GM19468 (cell line): ENCODE measurements around the gene GID4.

Experiments
- ATAC-seq: cut with Tn5 transposase; IDR thresholded peaks from one replicate; pipeline ENCODE4 v1.9.1; 2021; ENCODE audit warnings: mild to moderate bottlenecking, moderate library complexity, moderate number of reproducible peaks; ENCODE audit not compliant: unreplicated experiment; ENCODE audit errors: extremely low read depth

Gene GID4

DNA sequence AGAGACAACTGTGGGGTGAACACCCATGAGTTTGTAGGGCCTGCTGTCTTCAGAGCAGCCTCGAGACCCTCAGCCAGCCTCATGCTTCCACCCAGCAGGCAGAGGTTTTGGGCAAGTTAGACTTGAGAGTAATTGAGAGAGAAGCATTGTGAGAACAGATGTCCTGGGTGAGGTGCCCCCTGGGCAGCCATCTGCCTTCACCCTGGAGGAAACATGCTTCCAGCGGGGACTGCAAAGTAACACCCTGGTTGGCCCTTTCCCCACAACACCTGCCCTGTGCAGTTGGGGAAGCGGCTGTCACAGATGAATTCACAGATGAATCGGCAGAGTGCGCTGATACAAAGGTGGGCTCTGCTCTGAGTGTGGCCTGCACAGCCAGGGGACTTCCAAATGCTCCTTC lies 23.6 kb upstream of the GID4 start:
- ATAC-seq: no peak

DNA sequence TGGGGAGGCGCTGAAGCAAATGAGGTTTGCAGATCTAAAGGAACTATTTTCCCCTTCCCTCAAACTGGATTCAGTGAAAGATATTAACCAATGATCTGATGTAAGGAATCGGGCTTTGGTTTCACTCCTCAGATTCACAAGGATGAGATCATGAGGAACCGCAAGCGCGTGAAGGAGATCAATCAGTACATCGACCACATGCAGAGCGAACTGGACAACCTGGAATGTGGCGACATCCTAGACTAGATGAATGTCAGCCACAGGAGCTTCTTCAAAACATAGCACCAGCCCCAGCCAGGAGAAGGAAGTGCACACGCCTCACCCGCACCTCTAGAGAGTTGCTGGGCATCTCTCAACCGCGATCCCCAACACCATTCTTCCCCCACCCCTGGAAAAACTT lies 22.8 kb upstream of the GID4 start:
- ATAC-seq: no peak

DNA sequence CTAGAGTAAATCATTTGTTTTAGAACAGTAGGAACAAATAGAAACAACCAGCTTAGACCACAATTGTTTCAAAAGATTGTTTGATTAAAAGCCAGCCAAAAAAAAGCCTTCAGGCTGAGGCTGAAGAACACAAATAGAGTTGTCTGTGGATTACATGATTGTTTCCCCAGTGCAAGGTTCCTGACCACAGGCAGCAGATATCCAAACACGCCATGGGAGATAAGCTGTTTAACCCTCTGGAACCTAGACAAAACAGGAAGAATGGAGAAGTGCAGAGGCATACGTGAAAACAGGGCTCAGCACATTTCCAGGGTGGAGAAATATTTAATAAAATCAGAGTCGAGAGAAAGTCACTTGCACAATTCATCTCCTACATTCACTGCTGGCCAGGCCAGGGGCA lies 21.2 kb upstream of the GID4 start:
- ATAC-seq: no peak

DNA sequence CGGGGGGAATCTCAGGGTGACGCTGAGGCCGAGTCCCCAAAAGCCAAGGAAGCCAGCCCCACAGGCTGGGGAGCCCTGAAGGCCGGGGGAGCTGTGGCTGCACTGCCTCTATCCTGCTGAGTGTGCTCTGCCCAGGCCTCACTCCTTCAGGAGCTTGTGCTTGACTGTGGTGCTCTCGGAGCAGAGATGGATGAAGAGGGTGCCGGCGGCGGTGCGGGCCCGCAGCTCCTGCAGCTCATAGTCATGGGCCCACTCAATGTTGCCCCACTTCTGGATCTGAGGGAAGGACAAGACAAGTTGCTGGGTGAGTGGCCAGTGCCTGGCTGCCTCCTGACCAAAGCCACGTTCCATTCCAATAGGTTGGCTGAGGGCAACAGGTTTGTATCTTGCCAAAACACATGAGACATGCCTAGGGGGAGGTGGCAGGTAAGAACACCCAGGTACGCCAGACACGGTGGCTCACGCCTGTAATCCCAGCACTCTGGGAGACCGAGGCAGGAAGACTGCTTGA lies 20.7 kb upstream of the GID4 start:
- ATAC-seq: no peak

DNA sequence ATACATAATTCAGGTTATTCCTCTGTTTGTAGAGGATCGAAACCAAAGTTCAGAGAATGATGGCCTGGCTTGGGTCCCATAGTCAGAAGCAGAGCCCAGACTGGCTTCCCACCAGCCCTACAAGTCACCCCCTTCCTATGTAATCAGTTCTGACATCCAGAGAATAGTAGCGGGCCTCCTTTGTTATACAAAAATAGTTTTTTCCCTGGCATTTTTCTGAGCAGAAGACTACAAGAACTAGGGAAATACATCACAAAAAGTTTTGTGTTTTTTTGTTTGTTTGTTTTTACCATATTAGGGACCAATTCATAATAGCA lies 19.4 kb upstream of the GID4 start:
- ATAC-seq: no peak

DNA sequence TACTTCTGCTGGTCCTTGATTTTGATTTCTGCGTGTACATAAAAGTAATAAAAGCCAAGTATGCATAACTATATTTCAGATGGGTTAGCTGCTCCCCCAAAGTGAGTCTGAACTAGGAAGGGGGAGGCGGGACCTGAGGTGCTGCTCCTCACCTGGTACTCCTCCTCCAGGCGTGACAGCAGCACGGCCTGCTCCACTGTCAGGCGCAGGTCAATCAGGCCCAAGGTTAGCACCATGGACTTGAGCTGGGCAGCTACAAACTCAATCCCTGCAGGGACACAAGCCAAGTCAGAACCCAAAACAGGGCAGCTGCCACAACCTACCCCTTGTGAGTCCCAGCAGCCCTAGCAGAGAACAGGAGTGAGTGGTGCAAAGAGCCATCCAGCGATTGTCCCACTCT lies 18.2 kb upstream of the GID4 start:
- no peak for ATAC-seq

DNA sequence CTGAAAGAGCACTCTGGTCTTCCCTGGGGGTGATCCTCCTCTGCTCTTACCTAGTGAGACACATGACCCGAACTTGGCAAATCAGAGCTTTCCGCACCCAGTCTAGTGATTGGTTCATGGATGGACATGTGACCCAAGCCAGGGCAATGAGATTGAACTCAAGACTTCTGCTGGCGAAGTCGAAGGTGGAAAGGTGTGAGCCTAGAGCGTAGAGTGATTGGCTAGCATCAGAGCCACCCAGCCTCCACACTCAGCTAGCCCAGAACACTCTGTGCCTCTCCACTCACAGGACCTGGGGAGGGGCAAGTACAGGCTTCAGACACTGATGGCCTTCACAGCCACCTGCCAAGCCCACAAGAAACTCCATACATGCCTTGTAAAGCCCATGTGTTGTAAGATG lies 17.8 kb upstream of the GID4 start:
- ATAC-seq: no peak

DNA sequence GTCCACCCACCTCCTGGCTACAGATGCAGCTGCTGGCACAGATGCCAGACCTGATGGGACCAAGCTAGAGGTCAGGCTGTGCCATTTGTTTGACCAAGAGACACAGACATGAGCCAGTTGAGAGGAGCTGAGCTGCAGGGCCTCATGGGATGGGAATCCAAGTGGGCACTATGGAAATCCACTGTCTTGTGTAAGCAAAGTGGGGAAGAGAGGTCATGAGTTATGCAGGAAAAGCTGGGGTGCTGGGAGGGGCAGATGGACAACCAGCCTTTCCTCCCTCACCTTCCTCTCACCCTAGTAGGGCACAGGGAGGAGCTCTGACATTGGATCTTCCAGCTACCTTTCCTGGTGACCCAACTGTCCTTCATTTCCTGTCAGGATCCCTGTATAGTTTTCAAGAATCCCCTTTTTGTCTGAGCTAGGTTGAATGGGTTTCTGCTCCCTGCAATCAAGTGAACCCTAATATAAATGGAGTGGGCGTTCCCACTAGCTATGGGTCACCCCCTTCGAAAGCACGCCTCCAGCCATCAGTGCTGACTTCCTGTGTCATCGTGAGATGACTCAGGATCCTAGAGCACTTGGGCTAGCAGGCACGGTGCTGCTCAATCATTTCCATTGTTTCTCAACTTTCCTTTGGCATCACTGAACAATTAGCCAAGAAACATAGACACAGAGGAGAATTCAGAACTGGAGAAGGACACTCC lies 13.8 kb upstream of the GID4 start:
- ATAC-seq: no peak

DNA sequence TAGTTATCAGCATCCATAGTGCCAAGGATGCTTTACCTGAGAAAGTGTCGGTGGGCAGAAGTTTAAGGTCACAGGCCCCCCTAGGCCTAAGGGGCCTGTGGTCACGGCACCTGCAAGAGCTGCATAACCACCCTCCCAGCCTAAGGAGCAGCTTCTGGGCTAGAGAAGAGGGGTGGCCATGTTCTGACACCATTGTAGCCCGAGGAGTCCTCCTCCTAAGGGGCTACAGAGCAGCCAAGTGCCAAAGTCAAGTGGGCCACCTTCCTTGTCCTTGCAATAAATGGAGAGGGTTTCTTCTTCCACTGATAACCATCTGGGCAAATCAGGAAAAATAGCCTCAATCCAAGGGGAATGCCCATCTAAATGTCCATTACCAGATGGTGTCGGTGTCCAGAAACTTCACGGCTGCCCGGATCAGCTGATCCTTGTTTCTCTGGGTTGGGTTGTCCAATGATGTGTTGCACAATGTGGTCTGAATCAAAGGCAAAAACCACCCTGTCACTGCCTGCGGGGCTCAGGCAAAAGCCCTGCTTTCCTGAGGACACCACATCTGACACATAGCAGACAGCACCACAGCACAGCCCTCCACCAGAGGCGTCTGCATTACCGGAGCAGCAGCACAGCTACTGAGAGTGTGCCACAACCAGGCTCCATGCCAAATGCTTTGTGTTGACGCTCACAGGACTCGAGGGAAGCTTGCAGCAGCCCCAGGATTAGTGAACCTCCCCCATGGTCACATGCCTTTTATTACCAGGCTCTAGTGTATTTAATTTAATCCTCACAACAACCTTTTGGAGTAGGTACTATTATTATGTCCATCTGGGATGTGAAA lies 13.0 kb upstream of the GID4 start:
- no peak for ATAC-seq

DNA sequence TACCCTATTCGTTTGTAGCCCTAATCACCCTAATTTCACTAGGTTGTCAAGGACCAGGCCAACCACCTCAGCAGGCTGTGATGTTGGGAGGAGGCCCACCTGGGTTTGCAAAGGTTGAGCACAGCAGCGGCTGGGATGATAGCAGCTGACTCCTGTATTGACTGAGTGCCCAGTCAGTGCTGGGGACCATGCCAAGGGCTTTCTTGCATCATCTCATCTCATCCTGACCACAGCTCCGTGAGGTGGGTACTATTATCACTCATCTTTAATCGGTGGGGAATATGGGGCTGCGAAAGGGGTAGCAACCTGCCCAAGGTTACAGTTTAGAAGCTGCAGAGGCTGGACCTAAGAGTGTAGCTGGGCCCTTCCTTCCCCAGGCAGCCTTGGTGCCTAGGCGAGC lies 11.9 kb upstream of the GID4 start:
- no peak for ATAC-seq

DNA sequence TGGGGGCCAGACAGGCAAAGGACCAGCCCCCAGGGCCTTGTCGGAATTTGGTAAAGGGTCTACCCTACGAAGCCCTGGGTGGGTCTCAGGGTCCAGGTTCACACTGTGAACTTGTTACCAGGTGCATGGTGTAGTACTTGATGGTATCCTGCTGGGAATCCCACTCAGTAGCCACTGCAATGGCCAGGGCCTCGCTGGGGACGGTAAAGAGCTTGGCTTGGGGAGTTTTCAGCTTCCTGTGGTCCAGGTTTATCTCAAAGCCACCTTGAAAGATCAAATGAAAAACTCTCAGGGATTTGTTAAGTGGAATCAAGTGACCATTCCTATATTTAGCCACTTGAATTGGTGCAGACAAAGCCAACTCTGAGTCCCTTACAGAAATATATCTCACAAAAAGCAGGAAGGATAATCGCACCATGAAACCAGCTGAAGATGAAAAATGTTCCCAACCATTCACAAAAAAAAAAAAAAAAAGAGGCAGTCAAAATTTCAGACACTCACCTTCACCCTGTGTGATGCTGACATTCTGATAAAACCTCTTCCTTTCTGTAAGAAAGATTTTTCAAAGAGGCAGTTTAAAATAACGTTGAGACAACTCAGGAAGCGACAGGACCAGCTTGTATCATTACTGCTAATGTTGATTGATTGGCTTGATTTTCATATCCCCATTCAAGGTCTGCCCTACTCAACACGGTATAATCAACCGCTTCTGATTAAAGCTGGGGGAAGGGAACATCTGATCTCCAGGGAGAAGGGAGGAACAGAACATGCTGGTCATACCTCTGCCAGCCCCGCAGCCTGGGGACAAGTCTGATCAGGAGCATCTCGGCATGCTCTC lies 10.9 kb upstream of the GID4 start:
- no peak for ATAC-seq

DNA sequence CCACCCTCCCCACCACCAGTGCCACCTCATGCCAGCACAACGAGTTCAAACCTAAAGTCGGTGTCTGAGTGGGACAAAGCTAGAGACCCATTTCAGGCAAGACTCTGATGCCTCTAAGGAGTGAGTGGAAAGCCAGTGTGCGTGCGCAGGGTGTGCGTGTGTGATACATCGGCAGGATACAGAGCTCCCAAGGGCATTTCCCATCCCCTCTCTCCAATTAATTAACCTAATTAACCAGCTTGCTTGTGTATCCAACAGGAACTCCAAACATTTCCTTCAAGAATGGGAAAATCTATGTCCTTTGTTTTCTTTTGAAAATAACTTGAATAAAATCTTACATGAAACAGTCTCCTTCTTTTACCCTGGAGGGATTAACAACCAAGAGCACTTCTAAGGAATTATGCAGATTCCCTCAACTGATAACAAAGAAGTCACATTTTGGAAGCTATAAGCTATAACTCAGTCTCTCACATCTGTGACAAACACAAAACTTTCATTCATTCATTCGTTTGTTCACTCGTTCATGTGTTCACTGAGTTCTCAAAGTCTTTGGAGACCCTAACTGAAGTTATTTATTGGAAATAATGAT lies 10.2 kb upstream of the GID4 start:
- ATAC-seq: no peak

DNA sequence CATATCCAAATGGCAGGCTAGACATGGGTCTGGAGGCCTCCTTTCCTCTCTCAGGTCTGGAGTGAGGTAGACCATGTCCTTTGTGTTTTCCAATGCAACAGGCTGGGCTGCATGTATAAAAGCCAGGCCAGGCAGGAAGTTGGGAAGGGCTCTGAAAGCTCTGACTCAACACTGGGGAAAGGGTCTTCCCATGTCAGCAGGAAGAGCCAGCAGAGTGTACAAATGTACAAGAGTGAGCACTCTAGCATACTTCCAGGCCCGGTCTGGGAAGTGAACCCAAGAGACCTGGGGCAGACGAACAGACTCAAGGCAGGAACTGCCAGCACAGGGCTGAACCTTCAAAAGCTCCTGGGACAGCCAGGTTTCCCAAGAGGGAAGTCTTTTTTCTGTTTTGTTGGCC lies 7.3 kb upstream of the GID4 start:
- ATAC-seq: no peak

DNA sequence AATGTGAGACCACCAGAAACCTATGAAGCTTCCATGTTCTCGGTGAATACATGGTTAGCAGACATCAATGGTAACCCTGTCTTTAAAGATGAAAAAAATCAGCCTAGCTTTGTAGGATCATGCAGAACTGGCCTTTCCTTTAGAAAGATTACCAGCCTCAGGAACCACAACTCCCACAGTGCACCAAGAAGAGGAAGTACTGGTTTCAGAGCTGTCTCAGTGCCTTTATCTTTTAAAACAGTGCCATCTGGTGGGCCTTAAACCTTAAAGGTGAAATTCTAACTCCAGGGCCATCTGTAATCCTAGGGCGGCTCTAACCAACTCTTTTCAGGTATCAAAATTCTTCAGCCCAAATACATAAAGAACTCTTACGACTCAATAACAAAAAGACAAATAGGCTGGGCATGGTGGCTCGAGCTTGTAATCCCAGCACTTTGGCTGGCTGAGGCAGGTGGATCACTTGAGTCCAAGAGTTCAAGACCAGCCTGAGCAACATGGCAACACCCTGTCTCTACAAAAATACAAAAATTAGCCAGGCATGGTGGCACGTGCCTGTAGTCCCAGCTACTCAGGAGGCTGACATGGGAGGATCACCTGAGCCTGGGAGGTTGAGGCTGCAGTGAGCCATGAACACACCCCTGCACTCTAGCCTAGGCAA lies 5.6 kb upstream of the GID4 start:
- peak; percentile 50 for ATAC-seq

DNA sequence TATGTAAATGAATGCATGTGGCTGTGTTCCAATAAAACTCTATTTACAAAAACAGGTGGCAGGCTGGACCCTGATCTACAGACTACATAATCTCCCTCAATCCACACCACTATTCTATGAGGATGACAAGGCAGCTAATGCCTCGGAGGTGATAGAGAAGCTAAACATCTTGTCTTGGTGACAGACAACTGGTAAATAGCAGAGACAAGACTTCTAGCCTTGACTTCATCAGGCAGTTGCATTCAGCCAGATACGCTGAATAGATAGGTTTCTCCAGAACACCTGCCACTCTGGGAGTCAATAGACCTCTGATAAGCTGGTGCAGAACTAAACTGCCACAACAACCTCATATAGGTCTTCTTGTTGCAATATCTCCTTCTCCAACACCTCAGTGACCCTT lies 3.5 kb upstream of the GID4 start:
- no peak for ATAC-seq

DNA sequence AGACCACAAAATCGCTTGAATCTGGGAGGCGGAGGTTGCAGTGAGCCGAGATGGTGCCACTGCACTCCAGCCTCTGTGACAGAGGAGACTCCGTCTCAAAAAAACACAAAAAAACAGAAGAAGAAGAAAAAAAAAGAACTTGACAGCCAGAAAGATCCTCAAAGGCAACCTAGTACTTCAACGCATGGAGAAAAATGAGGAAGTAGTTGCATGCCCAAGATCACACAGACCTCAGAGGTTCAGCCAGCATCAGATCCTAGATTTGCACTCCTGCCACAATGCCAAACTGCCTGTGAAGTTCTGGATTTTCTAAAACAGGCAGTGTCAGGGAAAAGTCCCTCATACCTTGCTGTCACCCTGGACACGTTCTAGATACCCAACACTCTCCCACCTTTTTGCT lies 1.7 kb upstream of the GID4 start:
- no peak for ATAC-seq

DNA sequence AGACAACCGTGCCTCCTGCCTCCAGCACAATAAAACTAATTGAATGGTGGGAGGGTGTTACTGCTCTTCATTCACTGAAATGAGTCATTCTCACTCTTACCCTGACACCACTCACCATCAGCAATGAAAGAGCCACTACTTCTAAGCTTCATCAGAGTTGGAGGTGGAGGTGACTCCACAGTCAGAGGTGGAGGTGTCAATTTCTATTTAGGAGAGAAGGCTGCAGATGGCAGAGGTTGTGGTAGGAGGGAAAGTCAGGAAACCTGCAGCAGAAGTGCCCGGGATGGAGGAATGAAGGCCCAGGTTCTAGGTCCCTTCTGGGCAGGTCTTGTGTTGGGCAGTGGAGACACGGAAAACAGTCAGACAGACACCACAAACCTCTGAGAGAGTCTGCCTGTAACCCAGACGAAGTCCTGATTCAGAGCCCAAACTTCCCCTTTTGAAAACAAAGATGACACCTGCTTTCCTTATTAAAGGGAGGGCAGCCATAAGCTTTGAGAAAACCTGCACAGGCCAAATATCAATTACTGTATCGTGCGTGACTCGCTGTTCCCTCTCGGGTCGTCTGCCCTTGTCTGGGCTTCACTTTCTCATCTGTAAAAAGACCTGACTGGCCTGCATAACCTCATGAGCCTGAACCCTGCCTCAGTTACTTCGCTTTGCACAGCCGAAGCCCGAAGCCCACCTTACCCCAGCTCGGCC lies 908 bp upstream of the GID4 start:
- ATAC-seq: no peak

DNA sequence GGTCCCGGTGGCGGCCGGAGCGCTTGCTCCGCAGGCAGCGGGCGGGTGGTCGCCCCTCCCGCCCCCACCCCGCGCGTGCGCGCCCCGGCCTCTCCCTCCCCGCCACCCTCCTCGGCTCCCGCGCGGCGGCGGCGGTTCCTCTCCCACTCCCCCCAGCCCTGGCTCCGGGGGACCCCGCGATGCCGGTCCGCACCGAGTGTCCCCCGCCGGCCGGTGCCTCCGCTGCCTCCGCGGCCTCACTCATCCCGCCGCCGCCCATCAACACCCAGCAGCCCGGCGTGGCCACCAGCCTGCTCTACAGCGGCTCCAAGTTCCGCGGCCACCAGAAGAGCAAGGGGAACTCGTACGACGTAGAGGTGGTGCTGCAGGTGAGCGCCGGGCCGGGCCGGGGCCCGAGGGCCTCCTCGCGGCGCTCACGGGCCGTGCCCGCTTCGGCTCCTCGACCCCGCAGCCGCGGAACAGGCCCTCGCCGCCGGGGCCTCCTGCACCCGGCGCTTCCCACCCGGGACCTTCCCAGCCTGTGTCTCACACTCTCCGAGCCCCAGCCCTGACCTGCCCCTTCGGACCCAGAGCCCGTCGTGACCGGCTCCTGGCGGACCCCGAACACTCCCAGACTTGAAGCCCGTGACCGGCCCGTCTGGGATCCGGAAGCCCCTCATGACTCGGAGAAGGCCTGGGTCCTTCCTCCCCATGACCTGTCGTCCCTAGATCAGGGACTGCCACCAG lies 490 bp downstream of the GID4 start:
- ATAC-seq: no peak
